ENCODE data around the gene EPB41L2.
A peak's percentile ranks its signal among the peaks of the same experiment; 100 is the strongest.

The EPB41L2 gene

DNA sequence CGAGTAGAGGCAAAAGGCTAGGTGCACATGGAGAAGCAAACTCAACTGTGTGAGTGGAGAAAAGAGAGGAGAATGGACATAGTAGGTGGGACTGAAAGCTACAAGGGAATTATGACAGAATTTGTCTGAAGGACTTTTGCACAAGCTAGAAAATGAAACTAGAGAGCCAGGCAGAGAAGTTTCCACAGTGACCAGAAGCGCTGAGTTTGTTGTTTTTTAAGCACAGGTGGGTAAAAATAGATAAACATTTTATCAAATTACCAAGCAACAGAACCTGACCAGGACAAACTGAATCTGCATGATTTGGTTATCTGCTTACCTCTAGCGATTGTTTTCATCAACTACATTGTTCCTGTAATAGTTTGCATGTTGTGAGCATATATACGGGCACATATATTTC, 197.3 kb downstream of the EPB41L2 start:
- no peak for DNase-seq (ENCODE audit: low spot score)

DNA sequence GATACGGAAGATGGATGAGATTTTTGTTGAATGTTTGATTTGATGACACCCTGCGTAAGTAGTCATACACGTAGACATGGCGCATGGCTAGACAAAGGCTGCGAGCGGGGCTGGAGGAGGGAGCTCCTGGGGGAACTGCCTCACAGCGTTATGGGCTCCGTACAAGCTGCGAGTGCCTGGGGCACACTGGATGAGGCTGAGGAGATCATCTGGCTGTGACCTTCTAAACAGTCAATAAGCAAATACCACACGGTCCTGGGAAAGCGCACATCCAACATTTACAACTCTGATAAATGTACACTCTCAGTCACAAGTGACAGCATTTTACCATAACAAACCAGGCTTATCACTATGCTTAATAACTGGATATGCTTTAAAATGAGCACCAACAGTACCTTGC, 198.7 kb downstream of the EPB41L2 start:
- DNase-seq (ENCODE audit: low spot score) = no peak

DNA sequence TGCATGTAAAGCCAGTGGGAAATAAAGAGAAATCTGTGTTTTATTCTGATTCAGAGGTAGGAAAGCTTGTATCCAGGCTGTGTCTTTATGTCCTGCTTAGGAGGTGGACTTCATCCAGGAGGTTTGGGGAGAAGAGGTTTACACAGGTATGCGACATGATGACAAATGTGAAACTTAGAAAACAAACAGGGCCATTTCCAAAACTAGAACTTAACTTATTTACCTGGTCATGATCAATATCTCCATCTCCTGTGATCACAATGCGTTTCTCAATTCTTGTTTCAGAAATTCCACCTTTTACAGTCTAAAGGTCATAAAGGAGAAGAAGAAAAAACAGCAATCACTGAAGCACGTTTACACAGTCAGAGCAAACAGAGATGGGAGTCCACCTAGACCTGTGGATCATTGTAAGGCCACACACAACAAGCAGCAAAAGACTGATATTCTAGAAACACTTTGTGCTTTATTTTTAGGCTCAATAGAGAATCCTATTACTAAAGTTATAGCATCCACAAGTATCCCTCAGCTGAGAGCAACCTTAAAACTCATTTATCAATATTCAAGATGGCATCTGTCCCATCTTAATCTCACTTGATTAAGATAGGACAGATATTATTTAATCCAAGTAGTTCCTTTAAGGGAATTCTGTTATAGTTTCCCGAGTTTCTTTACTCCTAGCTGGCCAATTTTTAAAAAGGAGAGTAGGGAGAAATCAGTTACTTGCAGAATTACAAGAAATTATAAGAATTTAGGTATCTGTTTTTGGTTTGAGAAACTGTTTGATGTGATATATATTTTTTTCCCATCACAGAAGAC, 199.4 kb downstream of the EPB41L2 start:
- no peak for DNase-seq (ENCODE audit: low spot score)

DNA sequence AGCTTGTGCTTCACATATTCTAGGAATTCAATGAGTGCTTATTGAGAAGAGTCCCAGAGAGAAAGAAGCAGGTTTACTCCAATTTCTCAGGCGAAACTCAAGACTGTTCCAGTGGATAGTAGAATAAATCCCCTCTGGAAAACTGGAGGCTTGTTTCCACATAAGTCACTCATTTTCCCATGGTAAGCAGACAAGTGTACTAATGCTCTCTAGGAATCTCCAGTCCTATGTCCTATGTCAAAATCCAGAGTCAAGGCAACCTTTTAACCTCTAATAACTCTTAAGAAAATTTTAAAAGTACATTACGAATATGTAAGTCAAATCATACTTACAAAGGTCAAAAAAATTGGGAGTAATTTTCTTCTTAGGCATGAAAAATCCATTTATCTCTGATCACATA, 200.7 kb downstream of the EPB41L2 start:
- DNase-seq (ENCODE audit: low spot score) = no peak

DNA sequence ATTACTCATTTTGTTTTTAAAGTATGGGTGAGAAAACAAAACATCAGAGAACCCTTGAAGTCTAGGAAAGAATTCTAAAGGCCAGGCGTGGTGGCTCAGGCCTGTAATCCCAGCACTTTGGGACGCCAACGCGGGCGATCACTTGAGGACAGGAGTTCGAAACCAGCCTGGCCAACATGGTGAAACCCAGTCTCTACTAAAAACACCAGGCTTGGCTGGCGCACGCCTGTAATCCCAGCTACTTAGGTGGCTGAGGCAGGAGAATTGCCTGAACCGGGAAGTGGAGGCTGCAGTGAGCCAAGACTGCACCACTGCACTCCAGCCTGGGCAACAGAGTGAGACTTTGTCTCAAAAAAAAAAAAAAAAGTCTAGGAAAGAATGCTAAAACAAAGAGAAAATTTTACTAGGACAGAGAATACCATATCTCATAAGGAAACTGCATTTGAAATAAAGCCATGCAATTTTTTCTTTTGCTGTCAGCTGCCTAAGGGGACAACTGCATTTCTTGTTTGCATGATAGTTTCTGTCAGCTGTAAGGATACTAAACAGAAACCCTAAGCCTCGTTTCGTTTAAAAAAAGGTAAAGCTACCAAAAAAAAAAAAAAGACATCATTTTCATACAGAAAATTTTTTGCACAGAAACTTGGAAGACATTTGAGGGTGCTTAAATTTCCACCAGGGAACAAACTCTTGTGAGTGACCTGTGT, 203.7 kb downstream of the EPB41L2 start:
- DNase-seq (ENCODE audit: low spot score) = no peak

DNA sequence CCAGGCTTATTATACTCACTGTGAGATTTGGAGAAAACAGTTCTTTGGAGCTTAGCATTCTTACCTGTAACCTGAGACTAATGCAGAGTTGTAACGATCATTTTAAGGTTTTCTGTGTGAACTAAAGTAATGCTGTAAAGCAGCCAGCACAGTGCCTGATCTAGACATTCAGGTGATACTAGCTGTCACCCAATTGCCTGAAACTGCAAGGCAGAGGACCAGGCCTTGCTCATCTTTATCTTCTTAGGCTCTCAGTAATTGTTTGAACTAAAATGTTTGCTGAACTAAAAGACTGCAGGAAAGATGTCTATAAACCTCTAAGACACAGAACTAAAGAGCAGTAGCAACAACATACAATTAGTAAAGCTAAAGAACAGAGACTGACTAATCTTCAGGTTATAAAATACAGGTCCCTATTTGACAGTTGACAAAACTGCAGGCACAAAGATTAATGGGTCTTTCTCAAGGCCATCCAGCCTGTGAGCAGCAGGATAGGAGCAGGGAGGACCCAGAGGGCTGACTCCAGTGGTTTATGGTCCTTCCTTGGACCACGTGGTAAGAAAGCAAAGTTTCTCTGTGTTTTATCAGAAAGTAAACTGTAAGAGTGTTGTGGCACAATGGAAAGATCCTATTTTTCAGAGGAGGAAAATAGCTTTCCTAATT, 204.4 kb downstream of the EPB41L2 start:
- no peak for DNase-seq (ENCODE audit: low spot score)

DNA sequence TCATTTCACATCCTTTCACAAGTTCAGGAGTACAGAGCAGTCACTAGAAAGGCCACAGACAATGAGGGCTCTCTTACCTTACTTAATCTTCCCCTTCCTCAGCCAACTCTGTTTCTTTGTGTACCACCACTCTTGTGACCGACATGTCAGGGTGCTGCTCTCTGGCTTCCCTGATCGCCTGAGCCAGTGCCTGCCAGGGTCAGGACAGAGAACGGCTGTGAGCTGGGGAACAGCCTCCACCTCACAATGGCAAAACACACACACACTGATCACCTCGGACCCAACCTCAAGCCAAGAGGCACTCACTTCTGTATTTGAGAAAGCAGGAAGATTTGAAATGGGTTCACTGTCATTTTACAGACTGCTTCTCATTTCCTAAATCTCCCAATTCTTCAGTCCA, 205.0 kb downstream of the EPB41L2 start:
- no peak for DNase-seq (ENCODE audit: low spot score)

DNA sequence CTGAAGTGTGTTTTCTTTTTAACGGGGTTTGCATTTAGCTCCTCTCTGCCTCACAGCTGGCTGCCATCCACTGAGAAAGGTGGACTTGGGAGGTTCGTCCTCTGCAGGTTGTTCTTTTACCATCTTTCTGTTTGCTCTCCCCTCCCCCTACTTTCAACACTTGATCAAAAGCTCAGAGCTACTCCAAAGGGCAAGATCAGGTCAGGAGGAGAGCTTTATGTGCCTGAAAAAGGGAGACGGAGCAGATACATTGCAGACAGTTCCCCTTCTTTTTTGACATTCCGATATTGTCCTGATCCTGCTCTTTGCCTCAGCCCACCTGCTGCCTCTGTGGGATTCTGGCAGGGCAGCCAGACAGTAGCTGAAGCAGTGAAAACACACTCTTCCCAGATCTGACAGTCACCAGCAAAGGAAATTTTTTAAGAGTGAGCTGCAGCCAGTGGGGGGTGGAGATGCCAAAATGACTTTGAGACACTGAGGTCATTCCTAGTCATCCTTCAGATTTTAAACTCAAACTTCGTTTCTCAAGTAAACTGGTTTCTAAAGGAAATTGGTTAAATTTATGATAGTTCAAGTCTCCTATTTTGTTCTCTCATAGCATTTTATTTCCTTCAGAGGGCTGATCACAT, 209.4 kb downstream of the EPB41L2 start:
- no peak for DNase-seq (ENCODE audit: low spot score)

DNA sequence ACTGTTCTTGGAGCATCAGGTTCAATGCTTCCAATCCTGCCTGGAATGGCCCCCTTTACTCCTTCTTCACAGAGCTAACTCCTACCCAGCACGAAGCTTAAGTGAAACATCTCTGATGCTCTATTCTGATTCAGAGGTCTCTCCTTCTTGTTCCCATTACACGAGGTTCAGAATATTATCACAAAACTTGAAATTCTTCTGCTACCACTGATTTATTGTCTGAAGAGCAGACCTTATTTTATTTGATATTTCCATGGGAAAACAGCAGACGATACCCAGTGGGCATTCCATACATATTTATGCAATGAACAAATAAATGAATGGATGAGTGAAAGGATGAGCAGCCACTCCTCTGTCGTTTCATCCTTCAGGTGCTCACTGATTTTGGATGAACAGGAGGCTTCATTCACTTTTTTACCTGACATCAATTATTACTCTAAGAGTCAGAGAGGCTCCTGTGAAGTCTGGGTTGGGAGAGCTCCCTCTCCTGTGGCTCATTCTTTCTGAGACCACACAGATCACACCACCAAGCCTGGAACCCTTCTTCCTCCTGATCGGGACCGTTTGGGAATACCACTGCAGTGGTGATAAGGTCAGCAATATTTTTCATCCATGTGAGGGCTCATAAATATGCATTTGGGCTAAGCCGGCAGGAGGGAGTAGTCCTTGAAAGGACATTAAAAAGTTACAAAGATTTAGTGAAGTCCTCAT, 210.0 kb downstream of the EPB41L2 start:
- no peak for DNase-seq (ENCODE audit: low spot score)

DNA sequence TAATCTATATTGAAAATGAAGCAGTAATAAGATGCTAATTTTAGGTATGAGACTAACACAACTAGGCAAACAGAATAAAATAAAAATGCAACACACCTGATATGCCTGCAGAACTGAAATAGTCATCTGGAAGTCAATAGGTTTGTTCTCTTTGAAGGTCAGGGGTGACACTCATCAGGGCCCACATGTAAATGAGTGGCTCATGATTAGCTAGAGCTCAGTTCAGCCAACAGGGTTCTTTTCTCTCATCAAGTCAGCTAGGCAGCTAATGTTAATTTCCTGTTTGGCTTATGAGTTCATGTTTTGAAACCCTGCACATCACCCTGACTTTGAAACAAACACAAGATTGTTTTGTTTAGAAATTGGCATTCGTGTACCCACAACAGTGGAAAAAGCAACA, 212.0 kb downstream of the EPB41L2 start:
- DNase-seq (ENCODE audit: low spot score) = no peak

DNA sequence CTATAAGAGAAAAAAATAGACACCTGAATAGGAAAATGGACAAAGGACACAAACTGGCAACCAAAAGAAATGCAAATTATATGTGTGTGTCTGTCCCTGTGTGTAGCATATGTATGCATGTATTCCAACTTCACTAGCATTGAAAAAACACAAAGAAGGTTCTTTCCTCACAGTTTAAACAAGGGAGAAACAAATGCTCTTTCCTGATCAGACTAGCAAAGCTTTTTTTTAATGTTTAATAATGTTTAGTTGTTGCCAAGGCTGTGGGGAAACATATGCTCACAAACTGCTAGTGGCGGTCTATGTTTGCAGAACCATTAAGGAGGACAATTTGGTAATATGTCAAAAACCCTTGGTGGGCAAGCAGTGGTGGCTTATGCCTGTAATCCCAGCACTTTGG, 213.5 kb downstream of the EPB41L2 start:
- no peak for DNase-seq (ENCODE audit: low spot score)

DNA sequence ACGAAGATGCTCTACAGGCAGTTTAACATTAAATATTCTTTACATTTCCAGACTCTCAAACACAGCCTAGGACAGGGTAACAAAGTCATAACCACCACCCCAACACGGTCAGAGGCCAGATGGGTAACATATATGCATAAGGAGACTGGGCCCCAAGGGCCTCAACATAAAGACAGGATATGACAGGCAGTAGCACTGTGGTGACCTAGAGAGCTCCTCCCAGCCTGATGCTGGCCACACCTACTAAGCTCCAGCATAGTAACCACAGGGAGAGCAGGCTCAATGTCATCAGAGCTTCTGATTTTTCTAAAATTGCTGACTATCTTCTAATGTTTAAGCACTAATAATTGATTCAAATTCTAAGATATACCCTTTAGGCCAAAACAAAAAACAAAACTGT, 214.1 kb downstream of the EPB41L2 start:
- peak; percentile 27 for DNase-seq (ENCODE audit: low spot score)

DNA sequence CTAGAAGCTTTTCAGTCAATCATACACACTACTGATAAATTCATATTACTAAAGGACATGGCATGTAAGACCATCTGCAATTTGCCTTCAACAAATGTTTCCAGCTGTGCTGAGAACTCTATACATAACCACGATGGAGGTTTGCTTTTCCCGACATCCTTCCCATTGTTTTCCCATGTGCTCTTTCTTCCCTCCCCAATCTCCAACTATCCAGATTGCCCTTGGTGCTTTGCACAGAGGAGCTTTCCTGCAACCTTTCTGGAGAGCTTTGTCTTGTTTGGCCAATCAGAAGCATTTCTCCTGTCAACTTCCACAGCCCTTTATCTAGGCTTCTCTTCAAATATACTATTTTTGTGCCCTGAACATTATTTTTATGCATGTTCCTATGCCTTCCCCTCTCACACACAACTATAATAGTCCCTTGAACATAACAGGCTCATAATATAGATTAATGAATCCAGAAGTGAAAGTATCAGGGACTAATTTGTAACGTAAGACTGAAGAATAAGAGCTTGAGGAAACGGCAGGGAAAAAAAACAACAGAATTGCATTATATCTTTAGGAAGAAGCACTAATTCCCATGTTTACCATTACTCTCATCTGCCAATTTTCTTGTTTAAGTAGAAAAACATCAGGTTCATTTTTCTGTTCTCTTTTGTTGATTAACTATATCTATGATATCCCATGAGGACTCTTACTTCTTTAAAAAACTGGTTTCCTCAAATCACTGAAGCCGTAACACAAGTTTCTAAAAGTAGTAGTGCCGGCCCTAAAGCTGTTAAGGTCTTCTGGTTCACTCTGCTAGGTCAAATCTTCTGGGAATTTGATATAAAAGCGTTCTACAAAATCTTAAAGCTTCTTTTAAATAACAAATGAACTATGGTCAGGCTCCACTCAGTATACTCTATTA, 215.8 kb downstream of the EPB41L2 start:
- DNase-seq (ENCODE audit: low spot score) = no peak

DNA sequence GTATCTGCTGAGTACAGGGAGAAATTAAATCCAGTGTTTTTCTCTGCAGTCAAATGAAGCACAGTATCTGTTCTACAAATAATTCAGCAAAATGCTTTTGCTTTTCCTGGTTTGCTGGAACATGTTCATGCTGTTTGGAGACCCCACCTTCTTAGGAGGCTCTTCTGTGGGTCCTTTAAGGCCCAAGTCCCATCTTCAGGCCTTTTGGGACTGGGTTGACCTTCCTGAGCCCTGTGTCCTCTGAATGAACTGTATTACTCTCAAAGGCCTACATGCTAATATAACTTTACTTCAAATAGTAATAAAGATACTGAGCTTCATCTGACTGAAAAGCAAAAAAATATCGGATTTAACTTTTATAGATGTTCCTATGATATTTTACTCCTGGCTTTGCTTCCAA, 216.5 kb downstream of the EPB41L2 start:
- DNase-seq (ENCODE audit: low spot score) = no peak

DNA sequence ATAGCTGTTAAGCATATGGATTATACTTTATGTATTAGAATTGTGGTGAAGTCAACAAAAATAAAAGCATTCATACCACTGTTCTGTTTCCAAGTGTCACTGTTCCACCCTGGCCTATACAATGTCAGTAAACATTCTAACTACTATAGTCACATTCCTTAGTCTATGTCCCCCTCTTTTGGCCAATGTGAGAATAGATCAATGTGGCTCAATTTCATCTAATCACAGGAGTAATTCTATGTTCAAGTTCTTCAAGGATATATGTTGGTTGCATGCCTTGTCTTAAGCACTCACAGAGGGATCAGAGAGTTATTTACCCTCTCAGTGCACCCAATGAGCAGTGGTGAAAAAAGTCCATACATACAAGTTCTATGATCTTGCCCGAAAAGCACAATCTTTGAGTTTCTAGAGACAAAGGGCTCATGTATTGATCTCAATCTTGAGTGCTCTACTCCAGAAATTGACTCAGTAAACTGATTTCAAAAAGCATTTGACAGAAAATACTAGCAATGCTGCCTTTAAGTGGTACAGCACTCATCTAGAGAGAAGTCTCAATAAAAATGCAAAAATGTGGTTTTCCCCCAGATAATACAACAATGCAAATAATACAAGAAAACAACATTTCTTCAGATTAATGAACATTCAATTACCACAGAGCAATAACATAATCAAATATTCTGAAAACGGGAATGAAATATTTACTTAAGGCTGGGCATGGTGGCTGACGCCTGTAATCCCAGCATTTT, 219.3 kb downstream of the EPB41L2 start:
- peak; percentile 48 for DNase-seq (ENCODE audit: low spot score)

DNA sequence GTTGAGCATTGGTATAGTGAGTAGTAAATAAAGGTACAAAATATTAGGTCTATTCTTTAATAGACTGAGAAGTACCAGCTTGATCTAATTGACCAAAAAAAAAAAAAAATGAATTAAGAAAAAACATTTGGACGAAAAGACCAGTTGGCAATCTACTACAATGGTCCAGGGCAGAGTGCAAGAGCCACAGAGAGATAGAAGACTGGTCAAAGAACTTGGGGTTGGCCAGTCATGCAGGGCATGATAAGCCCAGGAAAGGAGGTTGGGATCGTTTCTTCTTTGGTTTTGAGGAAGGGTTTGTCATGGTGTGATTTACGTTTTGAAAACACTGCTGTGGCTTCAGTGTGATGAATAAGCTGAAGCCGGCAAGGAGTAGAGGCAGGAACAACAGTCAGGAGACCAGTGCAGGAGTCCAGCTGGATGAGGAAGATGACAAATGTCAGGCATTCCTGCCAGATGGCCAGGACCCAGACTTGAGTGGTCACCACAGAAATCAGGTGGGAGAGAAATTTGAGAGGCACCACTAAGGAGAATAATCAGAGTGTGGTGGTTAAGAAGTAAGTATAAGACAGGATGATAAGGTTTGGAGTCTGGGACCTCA, 221.8 kb downstream of the EPB41L2 start:
- no peak for DNase-seq (ENCODE audit: low spot score)

DNA sequence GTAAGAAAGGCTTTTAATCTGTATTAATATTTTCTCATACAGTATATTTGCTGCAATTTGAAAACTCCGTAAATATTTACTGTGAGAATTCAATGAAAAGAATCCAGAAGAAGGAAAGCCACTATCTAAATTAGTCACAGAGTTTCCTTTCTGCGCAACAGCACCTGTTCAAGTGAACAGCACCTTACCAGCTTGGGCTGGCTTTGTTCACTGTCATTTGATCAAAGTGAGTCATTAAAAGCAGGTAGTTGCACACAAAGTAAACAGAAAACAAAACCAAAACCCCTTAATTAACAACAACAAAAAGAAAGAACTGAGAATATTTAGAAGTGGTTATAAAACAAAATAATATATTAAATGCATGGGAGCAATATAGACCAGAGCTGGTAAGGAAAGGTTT, 223.0 kb downstream of the EPB41L2 start:
- no peak for DNase-seq (ENCODE audit: low spot score)

DNA sequence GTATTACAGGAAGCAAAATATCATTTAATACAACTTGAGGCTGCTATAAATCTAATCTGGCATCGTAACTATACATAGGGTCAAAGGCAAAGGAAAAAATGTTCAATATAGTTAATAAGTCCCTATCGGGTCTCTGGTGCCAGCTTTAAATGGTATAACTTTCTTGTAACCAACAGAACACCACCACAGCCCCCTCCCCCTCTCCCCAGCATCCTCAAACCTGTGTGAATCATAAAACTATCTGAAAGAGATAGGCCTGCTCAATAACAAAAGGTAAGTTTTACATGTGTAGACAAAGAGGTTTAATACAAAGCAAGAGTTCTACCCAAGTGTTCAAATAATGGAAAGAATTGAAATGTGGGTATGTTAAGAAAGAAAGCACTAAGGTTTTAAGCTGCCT, 223.7 kb downstream of the EPB41L2 start:
- no peak for DNase-seq (ENCODE audit: low spot score)

DNA sequence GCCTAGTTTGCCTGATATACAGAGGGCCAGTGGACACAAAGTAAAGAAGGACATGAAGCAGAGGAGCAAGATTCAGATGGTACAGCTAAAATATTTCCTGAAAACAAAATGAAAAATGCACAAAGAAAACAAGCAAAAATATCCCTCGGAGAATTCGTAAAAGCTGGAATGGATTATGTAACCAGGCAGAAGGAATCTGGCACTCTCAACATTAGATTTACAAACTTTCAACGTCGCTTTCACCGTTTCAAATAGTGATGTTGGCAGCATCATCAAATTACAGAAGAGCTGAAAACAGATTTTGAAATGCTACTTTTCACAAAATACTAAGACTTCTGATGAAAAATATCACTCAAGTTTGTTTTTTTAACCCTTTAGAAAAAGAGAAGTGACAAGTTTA, 224.1 kb downstream of the EPB41L2 start:
- no peak for DNase-seq (ENCODE audit: low spot score)
